NCI-H2196 (cell line): ENCODE data around the gene SPINK2.

Experiments used
- DNase-seq: peaks from one replicate; lab custom pipeline; 2025; ENCODE audit not compliant: unreplicated experiment; lab: John Stamatoyannopoulos, UW

The SPINK2 gene, protein sequence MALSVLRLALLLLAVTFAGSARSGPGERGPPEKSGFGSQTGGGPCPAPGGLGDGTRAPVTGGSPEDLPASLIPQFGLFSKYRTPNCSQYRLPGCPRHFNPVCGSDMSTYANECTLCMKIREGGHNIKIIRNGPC

DNA sequence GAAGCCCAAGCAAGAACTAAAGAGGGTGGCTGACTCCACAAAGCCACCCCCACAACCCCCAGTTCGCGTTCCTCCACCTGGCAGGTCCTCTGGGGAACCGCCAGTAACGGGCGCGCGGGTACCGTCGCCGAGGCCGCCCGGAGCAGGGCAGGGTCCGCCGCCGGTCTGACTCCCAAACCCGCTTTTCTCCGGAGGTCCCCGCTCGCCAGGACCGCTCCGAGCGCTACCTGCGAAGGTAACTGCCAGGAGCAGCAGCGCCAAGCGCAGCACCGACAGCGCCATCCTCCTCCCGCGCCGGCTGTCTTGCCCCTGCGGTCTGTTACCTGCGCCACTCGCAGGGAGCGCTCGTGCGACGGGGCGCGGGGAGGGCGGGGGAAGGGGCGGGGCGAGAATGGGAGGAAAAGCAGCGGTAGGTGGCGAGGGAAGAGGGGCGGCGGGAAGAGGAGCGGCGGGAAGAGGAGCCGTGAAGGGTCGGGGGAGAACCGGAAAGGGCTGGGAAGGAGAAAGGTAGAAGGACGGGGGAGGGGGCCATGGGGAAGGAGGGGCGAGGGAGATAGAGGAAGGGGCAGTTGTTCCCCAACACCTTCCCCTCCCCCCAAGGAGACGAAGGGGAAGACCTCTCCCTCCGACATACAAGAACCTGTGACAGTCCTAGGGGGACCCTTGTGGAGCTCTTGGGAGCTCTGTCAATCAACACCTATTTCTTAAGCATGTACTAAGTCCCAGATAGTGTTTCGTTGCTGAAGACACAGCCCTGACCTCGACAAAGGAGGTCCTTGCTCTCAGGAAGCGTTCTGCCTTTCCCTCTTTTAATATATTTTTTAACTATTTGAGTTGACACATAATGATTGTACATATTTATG is at the start of gene SPINK2:
Gene SPINK2, minus strand, starts transcription at position 321 of the 863 bp plus-strand sequence. Its CDS starts 39 bp downstream, at position 282.
- no peak for DNase-seq

DNA sequence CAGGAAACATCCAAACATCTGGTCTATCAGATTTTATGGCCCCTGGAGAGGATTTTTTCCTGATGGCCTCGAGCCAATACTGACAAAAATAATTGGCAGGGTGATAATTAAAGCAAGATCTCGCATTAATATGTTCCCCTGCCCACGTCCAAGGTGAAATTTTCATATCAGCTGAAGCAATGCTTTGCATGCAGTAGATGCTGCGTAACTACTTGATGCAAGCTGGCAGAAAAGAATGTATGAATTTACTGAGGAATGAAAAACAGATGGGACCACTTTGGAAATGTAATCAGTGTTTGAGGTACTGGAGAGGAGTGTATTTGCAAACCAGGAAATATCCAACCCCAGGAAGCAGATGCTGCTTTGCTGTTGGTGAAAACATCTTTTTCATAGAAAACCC is 49.4 kb upstream of the SPINK2 start:
- no peak for DNase-seq

DNA sequence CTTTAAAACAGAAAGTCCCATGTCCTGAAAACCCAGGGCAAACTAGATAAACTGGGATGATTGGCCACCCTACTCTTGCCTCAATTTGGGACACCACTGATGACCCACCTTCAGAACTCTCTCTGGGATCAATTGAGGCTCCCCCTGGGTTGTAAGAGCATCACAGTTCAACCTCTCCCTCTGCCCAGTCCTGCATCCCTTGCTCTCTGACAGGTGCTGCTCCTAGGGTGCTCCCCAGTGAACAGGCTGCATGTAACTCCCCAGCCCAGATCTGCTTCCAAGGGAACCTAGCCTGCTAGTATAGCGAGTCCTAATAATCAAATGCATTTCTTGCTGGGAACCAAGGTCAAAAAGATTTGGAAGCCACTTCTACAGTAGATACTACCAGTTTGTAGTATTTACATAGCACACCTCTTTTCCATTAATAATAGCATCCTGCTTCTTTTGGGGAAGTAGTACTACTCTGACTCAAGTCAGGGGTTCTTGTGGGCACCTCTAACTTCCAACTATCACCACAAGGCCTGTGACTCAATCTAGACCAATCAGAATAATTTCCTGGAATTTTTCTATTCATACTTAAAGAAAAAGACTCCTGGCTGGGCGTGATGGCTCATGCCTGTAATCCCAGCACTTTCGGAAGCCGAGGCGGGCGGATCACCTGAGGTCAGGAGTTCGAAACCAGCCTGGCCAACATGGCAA is 42.1 kb upstream of the SPINK2 start:
- DNase-seq = no peak

DNA sequence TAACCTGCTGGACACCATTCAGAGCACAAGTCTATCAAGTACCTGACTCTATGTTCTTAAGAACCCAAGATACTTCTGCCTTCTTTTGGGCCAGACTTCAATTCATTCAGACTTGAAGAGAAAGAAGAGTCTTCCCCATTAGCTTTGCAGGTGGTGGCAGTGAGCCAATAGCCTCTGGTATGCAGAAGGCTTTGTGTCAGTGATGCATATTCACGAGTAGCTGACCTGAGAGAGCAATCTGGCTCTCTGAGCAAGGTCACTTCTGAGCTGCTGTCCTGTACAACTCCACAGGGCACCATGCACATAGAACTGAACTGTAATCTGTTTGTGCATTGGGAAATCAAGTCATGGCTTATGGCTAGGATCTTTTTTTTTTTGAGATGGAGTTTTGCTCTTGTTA is 39.9 kb upstream of the SPINK2 start:
- DNase-seq = no peak

DNA sequence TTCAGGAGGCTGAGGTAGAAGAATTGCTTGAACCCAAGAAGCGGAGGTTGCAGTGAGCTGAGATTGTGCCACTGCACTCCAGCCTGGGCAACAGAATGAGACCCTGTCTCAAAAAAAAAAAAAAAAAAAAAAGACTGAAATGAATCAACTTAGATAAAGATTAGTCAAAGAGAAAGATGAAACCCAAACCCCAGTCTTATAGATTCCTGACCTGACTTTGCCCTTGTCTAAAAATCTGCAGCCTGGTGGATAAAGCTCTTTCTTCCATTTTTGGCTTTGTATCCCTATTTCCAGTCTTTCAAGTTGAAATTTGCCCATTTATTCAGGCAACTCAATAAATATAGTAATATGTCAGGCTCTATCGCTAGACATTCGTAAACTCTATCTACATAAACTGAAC is 39.3 kb upstream of the SPINK2 start:
- no peak for DNase-seq

DNA sequence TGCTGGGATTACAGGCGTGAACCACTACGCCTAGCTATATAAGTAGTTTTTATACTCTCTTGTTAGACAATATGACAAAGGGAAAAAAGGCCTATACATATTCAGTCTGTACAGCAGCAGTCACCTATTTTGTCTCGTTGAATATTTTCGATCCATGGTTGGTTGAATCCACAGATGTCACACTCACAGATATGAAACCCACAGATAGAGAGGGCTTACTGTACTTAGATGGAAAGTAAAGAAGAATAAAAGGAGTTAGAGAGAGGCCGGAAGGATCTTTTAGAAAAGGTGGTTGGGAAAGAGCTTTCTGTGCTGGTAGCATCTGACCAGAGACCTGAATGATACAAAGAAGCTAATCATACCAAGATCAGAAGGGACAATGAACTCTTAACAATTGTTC is 38.3 kb upstream of the SPINK2 start:
- DNase-seq = no peak

DNA sequence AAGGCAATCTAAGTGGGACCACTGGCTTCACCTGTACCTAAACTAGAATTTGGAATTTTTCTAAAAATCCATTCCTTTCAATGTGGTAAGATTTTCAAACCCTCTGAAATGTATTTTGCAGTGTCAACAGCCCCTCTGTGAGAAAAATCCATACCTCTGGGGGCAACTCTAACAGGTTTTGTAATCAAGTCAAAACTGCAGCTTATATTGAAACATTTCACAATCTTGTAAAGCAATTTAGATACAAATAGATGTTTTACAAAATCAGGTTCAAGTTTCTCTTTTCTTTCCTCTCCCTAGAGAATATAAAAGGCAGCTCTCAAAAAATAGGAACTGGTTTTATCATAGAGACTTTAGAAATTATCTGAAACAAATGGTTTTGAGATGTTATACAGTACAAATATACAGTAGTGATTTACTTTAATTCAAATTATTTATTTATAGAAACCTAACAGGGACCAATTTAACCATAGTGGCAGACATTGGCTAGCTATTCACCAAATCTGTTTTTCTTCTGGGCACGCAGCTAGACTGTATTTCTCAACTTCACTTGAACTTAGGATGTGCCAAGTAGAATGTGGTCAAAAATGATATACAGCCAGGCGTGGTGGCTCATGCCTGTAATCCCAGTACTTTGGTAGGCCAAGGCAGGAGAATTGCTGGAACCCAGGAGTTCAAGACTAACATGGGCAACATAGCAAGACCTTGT is 36.3 kb upstream of the SPINK2 start:
- no peak for DNase-seq

DNA sequence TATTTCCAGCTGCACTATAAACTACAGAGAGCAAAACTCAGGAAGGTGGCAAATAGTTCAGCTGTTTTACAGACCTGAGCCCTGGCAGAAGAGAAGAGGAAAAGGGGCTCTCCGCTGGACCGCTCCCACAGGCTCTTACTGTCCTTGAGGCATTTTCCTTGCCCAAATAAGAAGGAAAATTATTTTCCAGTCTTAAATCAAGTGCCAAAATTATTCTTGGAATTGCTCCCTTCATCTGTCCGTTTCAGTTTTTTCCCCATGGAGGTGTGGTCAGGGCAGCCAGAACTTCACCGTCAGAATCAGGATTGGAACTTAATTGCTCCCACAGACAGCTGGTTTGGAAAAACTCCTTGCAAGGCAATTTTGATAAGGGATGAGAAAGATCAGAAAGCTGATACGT is 35.2 kb upstream of the SPINK2 start:
- no peak for DNase-seq

DNA sequence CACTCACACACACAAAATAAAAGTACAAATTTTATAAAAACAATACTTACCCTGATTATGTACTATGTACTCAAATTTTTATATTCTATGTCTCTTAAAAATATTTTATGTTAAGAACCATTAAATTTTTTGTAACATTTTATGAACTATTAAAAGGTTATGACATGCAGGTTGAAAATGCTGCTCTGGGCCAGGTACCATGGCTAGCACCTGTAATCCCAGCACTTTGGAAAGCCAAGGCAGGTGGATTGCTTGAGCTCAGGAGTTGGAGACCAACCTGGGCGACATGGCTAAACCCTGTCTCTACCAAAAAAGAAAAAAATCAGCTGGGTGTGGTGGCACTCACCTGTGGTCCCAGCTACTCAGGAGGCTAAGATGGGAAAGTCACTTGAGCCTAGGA is 29.4 kb upstream of the SPINK2 start:
- DNase-seq = no peak

DNA sequence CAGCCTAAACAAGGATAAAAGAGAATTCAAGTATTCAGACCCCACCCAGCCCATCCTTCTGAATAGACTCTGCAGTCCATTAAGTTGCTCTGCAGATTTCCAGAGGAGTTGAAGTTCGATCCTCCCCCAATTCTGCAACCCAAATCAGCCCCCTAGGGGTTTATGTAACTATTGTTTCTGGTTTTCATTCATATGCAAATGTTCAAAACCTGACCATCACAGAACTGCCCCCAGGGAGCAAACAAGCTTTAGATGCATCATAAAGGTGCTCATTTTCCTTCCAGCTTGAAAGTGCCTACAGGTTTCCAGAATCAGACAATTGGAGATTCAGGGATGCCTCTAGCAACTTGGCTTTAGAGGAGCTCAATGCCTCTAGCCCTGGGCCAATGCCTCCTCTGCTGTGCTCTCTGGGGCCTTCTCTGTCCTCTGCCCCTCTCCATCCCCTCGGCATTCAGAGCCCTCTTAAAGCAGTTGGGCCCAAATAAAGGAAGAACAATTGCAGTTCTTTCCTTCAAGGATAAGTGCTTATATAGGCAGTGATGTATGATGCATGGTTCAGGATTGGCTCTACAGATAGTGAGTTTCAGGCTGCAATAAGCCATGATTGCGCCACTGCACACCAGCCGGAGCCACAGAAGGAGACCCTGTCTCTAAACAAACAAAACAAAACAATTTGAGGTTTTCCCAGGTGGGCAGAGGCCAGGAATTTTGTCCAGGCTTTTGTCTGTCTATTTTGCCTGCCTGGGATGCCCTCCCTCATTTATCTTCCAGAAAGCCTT is 23.5 kb upstream of the SPINK2 start:
- no peak for DNase-seq

DNA sequence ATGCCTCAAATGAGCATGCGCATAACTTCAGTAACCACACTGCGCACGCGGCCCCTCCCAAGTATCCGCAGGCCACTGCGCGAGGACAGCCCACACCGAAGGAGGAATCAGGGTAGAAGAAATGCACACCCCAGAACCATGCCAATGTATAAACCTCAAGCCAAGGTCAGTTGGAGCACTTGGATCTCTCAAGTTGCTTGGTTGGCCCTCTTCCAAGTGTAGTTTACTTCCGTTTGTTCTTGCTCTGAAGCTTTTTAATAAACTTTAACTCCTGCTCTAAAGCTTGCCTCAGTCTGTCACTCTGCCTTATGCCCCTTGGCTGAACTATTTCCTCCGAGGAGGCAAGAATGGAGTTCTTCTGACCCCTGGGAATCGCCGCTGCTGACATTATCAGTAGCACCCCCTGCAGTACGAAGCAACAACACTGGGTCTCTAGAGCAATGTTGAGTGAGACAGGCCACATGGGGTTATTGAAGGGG is 22.0 kb upstream of the SPINK2 start:
- DNase-seq = no peak

DNA sequence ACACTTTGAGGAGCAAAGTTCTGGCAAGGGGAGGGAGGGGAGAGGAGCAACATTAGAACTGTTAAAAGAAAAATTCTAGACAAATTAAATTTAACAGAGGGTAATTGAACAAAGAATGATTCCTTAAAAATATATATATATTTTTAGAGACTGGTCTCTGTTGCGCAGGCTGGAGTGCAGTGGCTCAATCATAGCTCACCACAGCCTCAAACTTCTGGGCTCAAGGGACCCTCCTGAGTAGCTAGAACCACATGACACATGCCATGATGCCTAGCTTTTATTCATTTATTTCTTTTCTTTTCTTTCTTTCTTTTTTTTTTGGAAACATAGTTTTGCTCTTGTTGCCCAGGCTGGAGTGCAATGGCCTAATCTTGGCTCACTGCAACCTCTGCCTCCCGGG is 19.1 kb upstream of the SPINK2 start:
- no peak for DNase-seq

DNA sequence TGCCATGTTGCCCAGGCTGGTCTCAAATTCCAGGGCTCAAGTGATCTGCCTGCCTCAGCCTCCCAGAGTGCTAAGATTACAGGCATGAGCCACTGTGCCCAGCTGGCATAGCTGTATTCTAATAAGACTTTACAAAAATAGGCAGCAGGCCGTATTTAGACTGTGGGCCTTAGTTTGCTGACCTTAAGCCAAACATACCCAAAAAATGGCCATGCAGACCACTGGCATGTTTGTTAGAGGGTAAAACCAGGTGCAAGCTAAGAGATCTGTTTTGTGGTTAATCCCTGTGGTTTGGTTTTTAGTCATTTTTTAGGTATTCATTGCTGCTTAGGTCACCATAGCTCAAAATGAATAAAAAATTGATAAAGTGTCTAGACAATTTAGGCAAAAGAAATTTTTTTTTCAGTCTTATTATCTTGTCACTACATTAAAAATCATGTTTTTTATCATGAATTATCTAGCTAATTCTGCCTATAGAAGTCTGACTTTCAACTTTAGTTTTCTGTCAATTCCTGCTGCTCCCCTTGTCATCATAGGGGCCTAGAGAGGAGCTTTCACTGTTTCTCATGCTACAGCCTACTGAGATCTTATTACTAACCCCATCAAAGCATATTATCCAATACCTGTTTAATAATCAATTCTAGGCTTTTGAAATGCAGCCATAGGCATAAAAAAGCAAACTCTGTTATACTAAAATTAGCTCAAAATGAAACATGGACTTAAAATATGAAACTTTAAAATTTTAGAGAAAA is 7.5 kb upstream of the SPINK2 start:
- no peak for DNase-seq

DNA sequence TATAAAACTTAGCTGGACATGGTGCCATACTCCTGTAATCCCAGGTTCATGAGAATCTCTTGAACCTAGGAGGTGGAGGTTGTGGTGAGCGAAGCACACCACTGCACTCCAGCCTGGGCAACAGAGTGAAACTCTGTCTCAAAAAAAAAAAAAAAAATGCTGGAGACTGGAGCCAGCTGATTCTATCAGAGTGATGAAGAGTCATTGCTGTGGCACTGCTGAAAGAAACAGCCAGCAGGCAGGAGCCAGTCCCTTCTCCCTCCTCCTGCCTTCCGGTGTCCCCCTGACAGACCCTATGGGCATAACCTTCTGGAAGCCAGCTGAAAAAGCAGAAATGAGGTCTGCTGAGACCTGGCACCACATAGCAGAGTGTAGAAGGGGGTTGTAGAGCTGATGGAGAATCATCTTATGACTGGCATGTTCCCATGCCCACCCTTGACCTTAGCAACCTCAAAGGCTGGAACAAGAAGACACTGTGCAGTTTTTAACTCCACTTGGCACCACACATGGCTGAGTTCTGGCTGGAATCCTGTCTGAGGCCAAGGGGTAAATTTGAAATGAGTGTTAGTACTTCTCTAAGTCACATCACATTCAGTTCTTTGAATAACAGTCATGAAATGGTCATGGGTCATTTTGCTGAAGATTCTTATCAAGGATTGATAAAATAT is 2.6 kb upstream of the SPINK2 start:
- no peak for DNase-seq

DNA sequence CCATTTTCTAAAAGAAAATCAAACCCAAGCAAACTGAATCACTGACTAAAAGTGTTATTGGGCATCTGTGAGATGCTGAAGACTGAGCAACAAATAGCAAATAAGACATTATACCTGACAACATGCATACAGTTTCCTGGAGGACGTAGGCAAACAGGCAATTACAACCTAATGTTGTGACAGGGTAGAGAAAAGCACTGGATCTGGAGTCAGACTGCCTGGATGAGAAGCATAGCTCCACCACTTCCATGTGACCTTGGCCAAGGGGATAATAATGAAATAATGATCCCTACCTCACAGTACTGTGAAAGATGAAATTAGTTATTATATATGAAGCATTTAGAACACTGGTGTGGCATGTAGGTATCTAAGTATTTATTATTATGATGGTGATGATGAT is 2.7 kb downstream of the SPINK2 start:
- no peak for DNase-seq

DNA sequence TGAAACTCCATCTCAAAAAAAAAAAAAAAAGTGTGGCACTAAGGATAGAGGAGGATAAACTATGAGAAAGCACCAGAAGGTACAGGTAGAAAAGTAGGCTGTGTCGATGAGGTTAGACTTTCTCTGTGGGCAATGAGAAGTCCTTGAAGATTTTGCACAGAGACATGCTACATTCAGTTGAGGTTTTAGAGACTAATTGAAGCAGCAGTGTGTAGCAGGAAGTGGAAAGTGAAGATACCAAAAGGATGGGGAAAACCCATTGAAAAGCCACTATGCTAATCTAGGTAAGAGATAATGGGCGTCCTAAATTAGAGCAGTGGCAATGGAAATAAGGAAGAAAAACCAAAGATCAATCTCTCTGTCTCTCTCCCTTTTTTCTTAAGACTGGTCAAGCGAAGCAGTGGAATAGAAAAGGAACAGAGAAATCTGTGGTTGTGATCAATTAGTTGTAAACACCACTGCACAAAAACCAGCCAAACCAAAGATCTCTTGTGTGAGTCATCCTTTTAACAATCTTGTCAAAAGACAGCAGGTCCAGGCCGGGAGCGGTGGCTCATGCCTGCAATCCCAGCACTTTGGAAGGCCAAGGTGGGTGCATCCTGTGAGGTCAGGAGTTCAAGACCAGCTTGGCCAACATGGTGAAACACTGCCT is 3.5 kb downstream of the SPINK2 start:
- no peak for DNase-seq

DNA sequence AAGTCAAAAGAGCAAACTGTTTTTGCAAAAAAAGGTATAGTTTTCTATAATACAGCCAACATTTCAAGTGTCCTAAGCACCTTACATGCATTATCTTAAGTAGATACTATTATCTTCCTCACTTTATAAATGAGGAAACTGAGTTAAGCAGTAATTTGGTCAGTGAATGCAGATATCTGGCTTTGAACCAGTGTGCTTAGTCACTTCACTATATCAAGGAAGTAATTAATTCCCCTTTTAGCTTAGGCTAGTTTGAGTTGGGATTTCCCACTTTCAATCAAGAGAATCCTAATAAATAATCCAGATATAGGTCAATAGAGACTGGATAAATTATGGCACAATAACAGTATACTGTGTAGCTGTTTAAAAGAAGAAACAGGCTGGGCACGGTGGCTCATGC is 14.8 kb downstream of the SPINK2 start:
- DNase-seq = no peak

DNA sequence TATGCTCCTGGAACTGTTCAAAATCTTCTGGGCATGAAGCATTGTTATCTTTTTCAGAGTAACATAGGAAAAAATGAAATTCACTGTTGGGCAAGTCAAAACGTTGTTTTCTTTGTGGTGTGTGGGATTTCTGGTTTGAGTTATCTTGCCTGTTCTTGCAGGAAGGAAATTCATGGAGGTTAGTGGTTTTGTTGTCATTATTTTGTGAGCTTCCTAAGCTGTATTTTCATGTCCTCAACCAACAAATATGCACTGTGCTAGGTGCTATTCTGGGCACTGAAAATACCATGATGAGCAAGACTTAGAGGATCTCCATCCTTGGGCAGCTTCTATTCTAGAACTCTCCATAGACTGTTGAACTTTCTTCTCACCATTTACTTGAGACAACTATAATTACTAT is 16.9 kb downstream of the SPINK2 start:
- DNase-seq = no peak

DNA sequence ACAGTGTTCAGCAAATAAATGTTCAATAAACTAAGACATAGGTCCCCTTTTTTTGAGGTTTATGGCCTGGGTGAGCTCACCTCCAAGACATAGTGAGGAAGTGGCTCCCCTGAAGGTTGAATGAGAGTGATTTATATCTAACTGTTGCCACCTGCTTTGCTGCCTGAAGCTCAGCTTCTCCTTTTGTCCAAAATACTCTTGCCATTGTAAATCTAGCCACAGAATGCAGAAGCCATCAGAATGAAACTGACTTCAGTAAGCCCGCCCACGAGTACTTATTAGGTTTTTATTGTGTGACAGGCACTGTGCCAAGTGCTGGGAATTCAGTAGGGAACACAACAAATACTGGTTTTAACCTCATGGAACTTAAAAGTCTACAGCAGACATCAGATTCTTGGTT is 18.0 kb downstream of the SPINK2 start:
- no peak for DNase-seq
